Measurements from ENCODE around the gene LIG1.
"Not testable (repeated sequence)": the region's sequence is repeated elsewhere in the genome, so short reads cannot be mapped to it uniquely, and the experiment has no call there.

LIG1 gene

DNA sequence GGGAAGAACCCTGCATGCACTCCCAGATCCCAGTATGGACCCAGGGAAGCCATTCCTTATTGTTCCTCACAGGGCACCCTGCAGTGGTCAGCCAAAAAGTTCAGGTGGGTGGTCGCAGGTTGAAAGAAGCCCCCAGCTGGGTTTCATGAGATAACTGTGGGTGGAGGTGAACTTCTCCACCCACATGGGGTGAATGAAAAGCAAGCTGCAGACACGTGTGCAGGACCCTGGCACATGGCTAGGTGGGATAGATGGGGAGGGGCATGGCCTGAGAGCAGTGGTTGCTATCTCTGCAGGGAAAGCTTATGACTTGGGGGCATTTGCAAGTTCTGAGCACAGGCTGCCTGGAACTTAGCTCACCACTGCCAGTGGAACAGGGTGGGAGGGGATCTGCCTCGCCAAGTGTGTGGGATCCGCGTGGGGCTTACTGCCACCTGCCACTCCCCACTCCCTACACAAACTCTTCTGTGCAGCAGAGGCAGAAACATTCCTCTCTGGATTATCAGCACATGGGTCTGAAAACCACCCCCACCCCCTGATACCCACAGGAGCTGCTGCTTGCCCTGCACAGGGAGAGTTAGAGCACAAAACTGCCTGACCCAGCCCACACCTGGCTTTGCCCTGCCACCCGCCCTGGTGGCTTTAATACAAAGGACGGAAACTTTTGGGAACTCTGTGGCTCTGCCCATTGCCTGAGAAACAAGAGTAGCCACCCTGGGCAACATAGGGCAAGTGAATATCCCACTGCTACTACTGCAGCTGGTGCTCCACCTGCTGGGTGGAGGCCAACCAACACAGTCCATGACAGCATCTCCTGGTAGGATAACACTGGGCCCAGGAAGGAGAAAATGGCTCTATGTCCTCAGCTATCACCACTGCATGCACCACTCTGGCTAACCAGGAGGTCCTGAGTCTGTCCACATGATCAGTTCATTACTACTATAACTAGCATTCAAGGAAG lies 84.0 kb downstream of the LIG1 start:
- in situ Hi-C loops (cut with HindIII; ENCODE audit: low sequenced_read_pairs) = no loop called here

DNA sequence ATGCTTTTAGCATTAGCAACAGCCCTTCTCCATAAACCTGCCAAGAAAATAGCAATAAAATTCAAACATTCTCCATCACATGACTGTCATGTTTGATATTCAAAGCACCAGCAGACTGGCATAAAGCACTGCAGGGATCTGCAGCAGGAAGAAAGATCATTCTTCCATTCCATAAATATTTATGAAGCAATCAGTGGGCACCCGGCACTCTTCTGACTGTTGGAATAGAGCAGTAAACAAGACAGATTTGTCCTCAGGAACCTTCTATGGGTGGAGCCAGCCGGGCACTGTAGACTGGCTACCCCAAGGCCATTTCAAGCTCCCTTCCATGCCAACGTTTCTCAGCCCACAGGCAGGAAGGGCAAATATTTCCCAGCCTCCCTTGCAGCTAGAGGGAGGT lies 85.1 kb downstream of the LIG1 start:
- in situ Hi-C loops (cut with HindIII; ENCODE audit: low sequenced_read_pairs) = no loop called here

DNA sequence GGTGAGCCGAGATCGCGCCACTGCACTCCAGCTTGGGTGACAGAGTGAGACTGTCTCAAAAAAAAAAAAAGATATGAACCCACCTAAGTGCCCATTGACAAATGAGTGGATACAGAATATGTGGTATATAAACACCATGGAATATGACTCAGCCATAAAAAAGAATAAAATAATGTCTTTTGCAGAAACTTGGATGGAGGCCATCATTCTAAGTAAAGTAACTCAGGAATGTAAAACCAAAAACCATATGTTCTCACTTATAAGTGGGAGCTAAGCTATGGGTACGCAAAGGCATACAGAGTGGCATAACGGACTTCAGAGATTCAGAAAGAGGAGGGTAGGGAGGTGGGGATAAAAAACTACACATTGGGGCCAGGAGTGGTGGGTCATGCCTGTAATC lies 89.0 kb downstream of the LIG1 start:
- in situ Hi-C loops (cut with HindIII; ENCODE audit: low sequenced_read_pairs) = no loop called here

DNA sequence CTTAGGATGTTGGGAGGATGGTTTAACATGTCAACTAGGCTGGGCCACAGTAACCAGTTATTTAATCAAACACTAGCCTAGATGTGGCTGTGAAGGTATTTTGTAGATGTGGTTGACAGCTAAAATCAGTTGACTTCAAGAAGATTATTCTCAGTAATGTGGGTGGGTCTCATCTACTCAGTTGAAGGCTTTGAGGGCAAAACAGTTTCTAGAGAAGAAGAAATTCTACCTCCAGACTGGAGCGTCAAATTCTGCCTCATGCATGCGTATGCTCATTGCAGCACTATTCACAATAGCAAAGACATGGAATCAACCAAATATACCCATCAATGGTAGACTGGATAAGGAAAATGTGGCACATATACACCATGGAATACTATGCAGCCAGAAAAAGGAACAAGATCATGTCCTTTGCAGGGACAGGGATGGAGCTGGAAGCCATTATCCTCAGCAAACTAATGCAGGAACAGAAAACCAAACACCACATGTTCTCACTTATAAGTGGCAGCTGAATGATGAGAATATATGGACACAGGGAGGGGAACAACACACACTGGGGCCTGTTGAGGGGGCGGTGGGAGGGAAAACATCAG lies 99.9 kb downstream of the LIG1 start:
- in situ Hi-C loops (cut with HindIII; ENCODE audit: low sequenced_read_pairs) = not testable (repeated sequence)

DNA sequence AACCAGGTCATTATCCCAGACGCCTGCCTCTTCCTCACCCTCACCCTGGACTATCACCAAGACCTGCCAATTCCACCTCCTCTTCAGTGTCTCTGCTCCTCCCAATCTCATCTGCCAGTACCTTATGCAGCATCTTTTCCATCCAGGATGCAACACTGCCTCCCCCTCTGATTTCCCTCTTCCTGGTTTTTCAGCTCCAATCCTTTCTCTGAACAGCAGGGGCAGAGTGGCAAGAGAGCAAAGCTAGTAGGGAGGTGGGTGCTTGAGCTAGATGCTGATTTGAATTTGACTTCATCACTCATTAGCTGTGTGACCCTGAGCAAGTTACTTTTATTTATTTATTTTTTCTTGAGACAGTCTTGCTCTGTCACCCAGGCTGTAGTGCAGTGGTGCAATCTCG lies 100.7 kb downstream of the LIG1 start:
- in situ Hi-C loops (cut with HindIII; ENCODE audit: low sequenced_read_pairs) = no loop called here

All from endothelial cell of hepatic sinusoid (primary cell).